ENCODE results near the gene TRMT1L. TPM values are rescaled to one million over a fixed set of nuclear protein-coding genes. Genes with fewer than 3 reads are reported as not detected.

Gene TRMT1L
- total RNA-seq, 1 donor from 2014 or later, result 20.3 TPM

DNA sequence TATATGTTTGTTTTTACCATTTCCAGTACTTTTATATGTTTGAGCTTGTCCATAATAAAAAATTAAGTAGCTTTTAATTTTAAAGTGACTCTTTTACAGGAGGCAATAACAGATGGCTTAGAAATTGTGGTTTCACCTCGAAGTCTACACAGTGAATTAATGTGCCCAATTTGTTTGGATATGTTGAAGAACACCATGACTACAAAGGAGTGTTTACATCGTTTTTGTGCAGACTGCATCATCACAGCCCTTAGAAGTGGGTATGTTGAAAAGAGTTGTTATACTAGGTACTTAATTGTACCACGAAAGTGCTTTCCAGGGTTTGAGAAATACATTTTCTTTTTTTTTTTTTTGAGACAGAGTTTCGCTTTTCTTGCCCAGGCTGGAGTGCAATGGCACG lies 65.3 kb downstream of the TRMT1L start:
- Histone ChIP-seq H3K4me3 (ENCODE audit: low read depth, low read length) (no peak overlapping the region), H3K36me3 (ENCODE audit: control insufficient read depth, insufficient read depth, low read length) (no peaks in the 10 kb centered on the region), H3K27me3 (ENCODE audit: control insufficient read depth, insufficient read depth, low read length) (no peaks in the 10 kb centered on the region)
- DNase-seq (ENCODE audit: low read depth), result no peak
- TF ChIP-seq, protein P1, sequence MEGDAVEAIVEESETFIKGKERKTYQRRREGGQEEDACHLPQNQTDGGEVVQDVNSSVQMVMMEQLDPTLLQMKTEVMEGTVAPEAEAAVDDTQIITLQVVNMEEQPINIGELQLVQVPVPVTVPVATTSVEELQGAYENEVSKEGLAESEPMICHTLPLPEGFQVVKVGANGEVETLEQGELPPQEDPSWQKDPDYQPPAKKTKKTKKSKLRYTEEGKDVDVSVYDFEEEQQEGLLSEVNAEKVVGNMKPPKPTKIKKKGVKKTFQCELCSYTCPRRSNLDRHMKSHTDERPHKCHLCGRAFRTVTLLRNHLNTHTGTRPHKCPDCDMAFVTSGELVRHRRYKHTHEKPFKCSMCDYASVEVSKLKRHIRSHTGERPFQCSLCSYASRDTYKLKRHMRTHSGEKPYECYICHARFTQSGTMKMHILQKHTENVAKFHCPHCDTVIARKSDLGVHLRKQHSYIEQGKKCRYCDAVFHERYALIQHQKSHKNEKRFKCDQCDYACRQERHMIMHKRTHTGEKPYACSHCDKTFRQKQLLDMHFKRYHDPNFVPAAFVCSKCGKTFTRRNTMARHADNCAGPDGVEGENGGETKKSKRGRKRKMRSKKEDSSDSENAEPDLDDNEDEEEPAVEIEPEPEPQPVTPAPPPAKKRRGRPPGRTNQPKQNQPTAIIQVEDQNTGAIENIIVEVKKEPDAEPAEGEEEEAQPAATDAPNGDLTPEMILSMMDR (IDR thresholded peaks at IDR 0.05; ENCODE audit: insufficient read depth, low read length, poor library complexity, severe bottlenecking), result no peak

DNA sequence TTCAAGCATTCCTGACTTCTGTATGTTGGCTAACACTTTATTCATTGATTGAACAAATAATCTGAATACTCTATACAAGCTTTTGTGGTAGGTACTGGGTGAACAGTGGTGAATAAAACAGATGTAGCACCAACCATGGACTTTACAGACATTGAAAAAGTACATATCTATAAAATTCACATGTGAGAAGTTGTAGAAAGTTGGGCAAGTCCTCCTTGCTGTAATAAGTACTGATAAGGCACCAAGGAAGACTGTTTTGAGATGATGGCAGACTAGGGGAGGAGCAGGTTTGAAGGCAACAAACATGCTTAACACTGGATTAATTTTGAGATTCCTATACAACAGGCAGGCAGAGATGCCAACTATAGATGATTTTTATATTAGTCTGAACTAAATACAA lies 69.0 kb downstream of the TRMT1L start:
- DNase-seq (ENCODE audit: low read depth), result no peak
- Histone ChIP-seq H3K36me3 (ENCODE audit: control insufficient read depth, insufficient read depth, low read length) (no peaks in the 10 kb centered on the region), H3K4me3 (ENCODE audit: low read depth, low read length) (no peak overlapping the region), H3K27me3 (ENCODE audit: control insufficient read depth, insufficient read depth, low read length) (no peaks in the 10 kb centered on the region)
- TF ChIP-seq, protein P1 (IDR thresholded peaks at IDR 0.05; ENCODE audit: insufficient read depth, low read length, poor library complexity, severe bottlenecking), result no peak

DNA sequence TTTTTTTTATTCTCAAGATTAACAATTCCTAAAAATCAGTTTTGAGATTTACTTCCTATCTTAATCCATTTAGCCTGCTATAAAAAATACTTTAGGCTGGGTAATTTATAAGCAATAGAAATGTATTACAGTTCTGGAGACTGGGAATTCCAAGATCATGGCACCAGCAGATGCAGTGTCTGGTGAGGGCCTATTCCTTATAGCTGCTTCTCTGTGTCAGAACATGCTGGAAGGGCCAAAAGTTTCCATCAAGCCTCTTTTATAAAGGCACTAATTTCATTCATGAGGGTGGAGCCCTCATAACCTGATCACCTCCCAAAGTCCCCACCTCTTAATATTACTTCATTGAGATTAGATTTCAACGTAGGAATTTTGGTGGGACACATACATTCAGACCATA lies 69.7 kb downstream of the TRMT1L start:
- TF ChIP-seq, protein P1 (IDR thresholded peaks at IDR 0.05; ENCODE audit: insufficient read depth, low read length, poor library complexity, severe bottlenecking), result no peak
- Histone ChIP-seq H3K4me3 (ENCODE audit: low read depth, low read length) (no peak overlapping the region), H3K36me3 (ENCODE audit: control insufficient read depth, insufficient read depth, low read length) (no peaks in the 10 kb centered on the region), H3K27me3 (ENCODE audit: control insufficient read depth, insufficient read depth, low read length) (no peaks in the 10 kb centered on the region)
- no peak for DNase-seq (ENCODE audit: low read depth)

DNA sequence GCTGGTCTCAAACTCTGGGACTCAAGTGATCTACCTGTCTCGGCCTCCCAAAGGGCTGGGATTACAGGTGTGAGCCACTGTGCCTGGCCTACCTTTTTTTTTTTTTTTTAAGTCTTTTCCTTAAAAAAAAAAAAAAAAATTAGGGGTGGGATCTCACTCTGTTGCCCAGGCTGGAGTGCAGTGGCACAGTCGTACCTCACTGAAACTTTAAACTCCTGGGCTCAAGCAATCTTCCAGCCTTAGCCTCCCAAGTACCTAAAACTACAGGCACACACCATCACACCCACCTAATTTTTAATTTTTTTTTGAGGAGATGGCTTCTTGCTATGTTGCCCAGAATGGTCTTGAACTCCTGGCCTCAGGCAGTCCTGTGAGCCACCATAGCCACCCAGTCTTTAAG lies 72.9 kb downstream of the TRMT1L start:
- Histone ChIP-seq H3K27me3 (ENCODE audit: control insufficient read depth, insufficient read depth, low read length) (no peaks in the 10 kb centered on the region), H3K4me3 (ENCODE audit: low read depth, low read length) (no peak overlapping the region), H3K36me3 (ENCODE audit: control insufficient read depth, insufficient read depth, low read length) (no peaks in the 10 kb centered on the region)
- DNase-seq (ENCODE audit: low read depth), result no peak
- TF ChIP-seq, protein P1 (IDR thresholded peaks at IDR 0.05; ENCODE audit: insufficient read depth, low read length, poor library complexity, severe bottlenecking), result no peak

DNA sequence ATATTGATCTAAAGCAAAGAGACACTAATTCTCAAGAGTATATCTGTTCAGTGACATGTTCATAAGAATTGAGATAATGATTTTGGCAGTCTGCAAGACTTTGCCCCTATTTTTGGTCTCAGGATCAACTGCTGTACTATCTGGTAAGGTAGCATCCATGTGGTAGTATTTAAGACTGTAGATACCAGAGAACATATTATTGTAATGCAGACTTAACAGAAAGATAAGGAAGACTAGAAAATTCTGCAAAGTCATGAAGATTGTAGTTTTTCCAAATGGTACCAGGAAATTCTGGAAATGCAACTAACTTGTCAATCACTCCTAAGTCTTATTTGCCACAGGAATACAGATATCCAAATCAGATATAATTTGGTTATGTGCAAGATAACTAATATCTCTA lies 76.3 kb downstream of the TRMT1L start:
- no peak overlapping the region for H3K4me3 ChIP-seq (ENCODE audit: low read depth, low read length)
- TF ChIP-seq, protein P1 (IDR thresholded peaks at IDR 0.05; ENCODE audit: insufficient read depth, low read length, poor library complexity, severe bottlenecking), result no peak
- H3K36me3 ChIP-seq (ENCODE audit: control insufficient read depth, insufficient read depth, low read length), result no peaks in the 10 kb centered on the region
- no peaks in the 10 kb centered on the region for H3K27me3 ChIP-seq (ENCODE audit: control insufficient read depth, insufficient read depth, low read length)
- no peak for DNase-seq (ENCODE audit: low read depth)

DNA sequence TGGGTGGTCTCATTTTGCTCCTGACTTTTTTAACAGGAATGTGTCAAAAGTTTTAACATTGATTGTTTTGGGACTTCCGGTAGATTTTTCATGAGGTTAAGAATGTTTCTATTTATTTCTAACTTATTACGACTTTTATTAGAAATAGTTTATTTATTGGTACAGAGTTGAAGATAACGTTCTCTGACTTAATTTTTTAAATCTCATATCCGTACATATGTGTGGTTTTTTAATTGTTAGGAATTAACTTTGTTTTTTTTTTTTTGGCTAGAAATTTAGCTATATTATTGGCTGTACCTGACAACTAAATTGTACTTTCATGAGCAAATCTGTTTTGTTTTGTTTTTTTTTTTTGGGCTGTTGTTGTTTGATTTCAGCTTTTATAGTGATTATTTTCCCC lies 79.4 kb downstream of the TRMT1L start:
- H3K27me3 ChIP-seq (ENCODE audit: control insufficient read depth, insufficient read depth, low read length), result no peaks in the 10 kb centered on the region
- no peak for DNase-seq (ENCODE audit: low read depth)
- no peaks in the 10 kb centered on the region for H3K36me3 ChIP-seq (ENCODE audit: control insufficient read depth, insufficient read depth, low read length)
- H3K4me3 ChIP-seq (ENCODE audit: low read depth, low read length), result no peak overlapping the region
- TF ChIP-seq, protein P1 (IDR thresholded peaks at IDR 0.05; ENCODE audit: insufficient read depth, low read length, poor library complexity, severe bottlenecking), result no peak
